Measurements from ENCODE around the gene HCN4. TPM values are rescaled to one million over a fixed set of nuclear protein-coding genes. Genes with fewer than 3 reads are reported as not detected.

HCN4 gene
- total RNA-seq: under 0.01 TPM in 1 of 2 replicates, not detected in the other

GRCh38 chr15:73368301-73369136 is at the start of gene HCN4:
HCN4 (minus strand) TSS chr15:73368958; CDS start chr15:73368270, 688 bp downstream.

Other genes with a start within 250 kb of the HCN4 start
- gene REC114, start 74.2 kb upstream of the HCN4 start, total RNA-seq: not detected in 2 replicates